HG02938 (cell line): ENCODE measurements around the gene BAHCC1.
"Not testable (repeated sequence)": the region's sequence is repeated elsewhere in the genome, so short reads cannot be mapped to it uniquely, and the experiment has no call there.

Experiments used
- ATAC-seq: cut with Tn5 transposase; IDR thresholded peaks from one replicate; pipeline ENCODE4 v1.9.1; 2021; ENCODE audit warnings: mild to moderate bottlenecking, moderate library complexity; ENCODE audit not compliant: unreplicated experiment

Gene BAHCC1

GRCh38 chr17:81411305-81411704 is 16.0 kb downstream of the BAHCC1 start:
- ATAC-seq = no peak

- ATAC-seq = no peak
Measured at GRCh38 chr17:81412490-81413093, 17.3 kb downstream of the BAHCC1 start.

GRCh38 chr17:81413497-81414135 is 18.4 kb downstream of the BAHCC1 start:
- ATAC-seq = no peak

GRCh38 chr17:81414756-81415516 is 19.7 kb downstream of the BAHCC1 start:
- no peak for ATAC-seq

GRCh38 chr17:81415681-81416080 is 20.4 kb downstream of the BAHCC1 start:
- ATAC-seq = no peak

- ATAC-seq = no peak
Measured at GRCh38 chr17:81416612-81417011, 21.4 kb downstream of the BAHCC1 start.

GRCh38 chr17:81417049-81417878 is 22.0 kb downstream of the BAHCC1 start:
- ATAC-seq = no peak

GRCh38 chr17:81417879-81418709 is 22.8 kb downstream of the BAHCC1 start:
- ATAC-seq = no peak

- ATAC-seq = no peak
Measured at GRCh38 chr17:81418710-81419318, 23.6 kb downstream of the BAHCC1 start.

- no peak for ATAC-seq
Measured at GRCh38 chr17:81419319-81419885, 24.1 kb downstream of the BAHCC1 start.

- ATAC-seq = no peak
Measured at GRCh38 chr17:81419886-81420768, 24.9 kb downstream of the BAHCC1 start.

GRCh38 chr17:81420769-81421462 is 25.7 kb downstream of the BAHCC1 start:
- no peak for ATAC-seq

- no peak for ATAC-seq
Measured at GRCh38 chr17:81422776-81423697, 27.8 kb downstream of the BAHCC1 start.

GRCh38 chr17:81423698-81424071 is 28.4 kb downstream of the BAHCC1 start:
- no peak for ATAC-seq

GRCh38 chr17:81424151-81425017 is 29.1 kb downstream of the BAHCC1 start:
- ATAC-seq = no peak

GRCh38 chr17:81425041-81425440 is 29.8 kb downstream of the BAHCC1 start:
- not testable (repeated sequence) for ATAC-seq
